ENCODE data around the gene GNAI2. TPM values are rescaled to one million over a fixed set of nuclear protein-coding genes. Genes with fewer than 3 reads are reported as not detected.

The GNAI2 gene
- 100 to 1,000 TPM; 123 to 325 (median 173) TPM for total RNA-seq

- peak; percentile 99 for DNase-seq
- peak within 1 kb of the TSS; percentile 91 to 99 for H3K27ac ChIP-seq
- H3K4me3 ChIP-seq, result peak within 1 kb of the TSS; percentile 72 to 91
- no peaks in the 10 kb centered on the region for H3K9me3 ChIP-seq
- H3K4me1 ChIP-seq, result peaks cover 6 to 10% of the 10 kb centered on the region in 2 donors
- H3K36me3 ChIP-seq, result no peaks in the 10 kb centered on the region
- no peaks in the 10 kb centered on the region for H3K27me3 ChIP-seq
- intact Hi-C loops (cut with DNase I; ENCODE audit: low total_unique reads), result no loop called here
- peak in 1 of 4 experiments; percentile 28 for TF ChIP-seq CTCF (IDR thresholded peaks at IDR 0.05)
- TF ChIP-seq POLR2A (IDR thresholded peaks at IDR 0.05), result peak; percentile 92 to 96
These were observed at the start of gene GNAI2 for GRCh38 chr3:50235716-50236483. TSS of gene GNAI2 (plus strand) at chr3:50236204. CDS start at chr3:50236336, 132 bp downstream.

- intact Hi-C loops (cut with DNase I; ENCODE audit: low total_unique reads), result loop anchor here (5.0 kb wide), 1 partner anchor 65 kb away; no protein-coding TSS in a partner anchor
These were observed 48.3 kb upstream of the GNAI2 start for GRCh38 chr3:50187750-50188149.

GRCh38 chr3:50189274-50189673 is 46.7 kb upstream of the GNAI2 start:
- intact Hi-C loops (cut with DNase I; ENCODE audit: low total_unique reads), result loop anchor here (5.0 kb wide), 1 partner anchor 67 kb away; no protein-coding TSS in a partner anchor
- Histone ChIP-seq H3K9me3 (no peaks in the 10 kb centered on the region), H3K36me3 (no peaks in the 10 kb centered on the region)

More at GRCh38 chr3:50187750-50188149, 48.3 kb upstream of the GNAI2 start:
- TF ChIP-seq POLR2A (IDR thresholded peaks at IDR 0.05) (no peak), CTCF (IDR thresholded peaks at IDR 0.05) (no peak)
- Histone ChIP-seq H3K27me3 (peaks cover 0 to 1% of the 10 kb centered on the region in 2 donors), H3K27ac (no peak overlapping the region), H3K4me3 (no peak overlapping the region), H3K4me1 (no peaks in the 10 kb centered on the region), H3K9me3 (no peaks in the 10 kb centered on the region), H3K36me3 (no peaks in the 10 kb centered on the region)
- DNase-seq, result no peak

GRCh38 chr3:50189989-50190388 is 46.0 kb upstream of the GNAI2 start:
- TF ChIP-seq POLR2A (IDR thresholded peaks at IDR 0.05), result no peak
- no peak for TF ChIP-seq CTCF (IDR thresholded peaks at IDR 0.05)
- Histone ChIP-seq H3K9me3 (no peaks in the 10 kb centered on the region), H3K4me3 (no peak overlapping the region), H3K4me1 (peaks cover 0 to 7% of the 10 kb centered on the region in 2 donors), H3K36me3 (no peaks in the 10 kb centered on the region), H3K27me3 (peaks cover 15 to 17% of the 10 kb centered on the region in 2 donors), H3K27ac (no peak overlapping the region)
- intact Hi-C loops (cut with DNase I; ENCODE audit: low total_unique reads), result loop anchor here (5.0 kb wide), 3 partner anchors 37 to 87 kb away; partner anchors contain the start of gene LSMEM2
- DNase-seq, result no peak

More at GRCh38 chr3:50189274-50189673, 46.7 kb upstream of the GNAI2 start:
- Histone ChIP-seq H3K4me1 (peaks cover 0 to 7% of the 10 kb centered on the region in 2 donors), H3K4me3 (no peak overlapping the region), H3K27ac (no peak overlapping the region), H3K27me3 (peaks cover 13 to 16% of the 10 kb centered on the region in 2 donors)
- peak; percentile 73 to 80 for DNase-seq
- no peak for TF ChIP-seq POLR2A (IDR thresholded peaks at IDR 0.05)
- peak; percentile 81 to 95 (median 85) for TF ChIP-seq CTCF (IDR thresholded peaks at IDR 0.05)
